Measurements from ENCODE around the gene AJAP1. TPM values are rescaled to one million over a fixed set of nuclear protein-coding genes. Genes with fewer than 3 reads are reported as not detected.

Gene AJAP1
- total RNA-seq, 3 donors from 2014 or later = 0.03 to 0.18 TPM; not detected in 1

DNA sequence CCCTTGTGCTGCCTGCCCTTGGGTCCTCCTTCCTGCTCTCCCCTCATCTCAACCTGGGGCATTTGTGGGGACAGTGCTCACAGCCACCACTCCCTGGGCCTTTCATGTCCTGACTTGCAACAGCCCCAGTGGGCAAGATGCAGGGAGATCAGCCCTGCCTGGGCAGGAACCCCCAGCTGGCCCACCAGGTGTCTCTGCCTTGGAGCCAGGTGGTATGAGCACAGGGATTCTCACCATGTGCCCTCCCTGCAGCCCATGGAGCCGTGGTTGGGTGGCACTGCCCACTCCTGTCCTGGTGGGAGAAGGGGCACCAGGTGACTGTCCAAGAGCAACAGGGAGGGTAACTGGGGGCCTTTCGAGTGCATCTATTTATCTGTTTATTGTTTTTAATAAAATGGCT is 100.4 kb downstream of the AJAP1 start:
- peaks cover 6% of the 10 kb centered on the region for H3K27me3 Mint-ChIP-seq (ENCODE audit: low read depth)
- H3K9me3 Mint-ChIP-seq = peaks cover 13% of the 10 kb centered on the region
- DNase-seq (no peak), ATAC-seq (no peak)
- no peak overlapping the region for H3K4me3 Mint-ChIP-seq
- no peaks in the 10 kb centered on the region for H3K36me3 Mint-ChIP-seq (ENCODE audit: insufficient read depth)
- H3K4me1 Mint-ChIP-seq (ENCODE audit: low read depth) = no peaks in the 10 kb centered on the region

DNA sequence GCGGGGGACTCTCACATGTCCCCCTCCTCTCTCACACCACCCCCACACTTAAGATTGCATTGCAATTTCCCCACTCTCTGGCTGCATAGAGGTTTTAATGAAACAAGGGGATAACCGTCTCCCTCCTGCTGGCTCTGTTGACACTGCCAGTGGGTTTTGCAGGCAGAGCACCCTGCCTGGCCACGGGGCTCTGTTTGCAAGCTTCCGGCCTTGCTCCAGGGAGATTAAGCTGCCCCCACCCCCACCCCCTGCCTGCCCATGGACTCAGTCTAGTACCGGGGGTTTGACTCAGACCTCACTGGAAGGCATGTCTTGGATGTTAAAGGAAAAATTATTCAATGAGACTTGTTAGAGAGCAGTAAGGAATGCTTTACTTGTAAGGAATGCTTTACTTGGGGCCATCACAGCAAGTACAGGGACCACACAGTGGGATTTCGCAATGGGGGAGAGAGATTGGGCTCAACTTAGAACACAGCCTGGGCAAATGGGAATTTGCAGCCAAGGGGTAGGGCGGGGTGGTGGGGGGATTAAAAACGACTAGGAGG is 101.0 kb downstream of the AJAP1 start:
- H3K27me3 Mint-ChIP-seq (ENCODE audit: low read depth) = peaks cover 6% of the 10 kb centered on the region
- no peaks in the 10 kb centered on the region for H3K4me1 Mint-ChIP-seq (ENCODE audit: low read depth)
- H3K9me3 Mint-ChIP-seq = peaks cover 13% of the 10 kb centered on the region
- H3K36me3 Mint-ChIP-seq (ENCODE audit: insufficient read depth) = no peaks in the 10 kb centered on the region
- no peak overlapping the region for H3K4me3 Mint-ChIP-seq
- ATAC-seq = no peak
- no peak for DNase-seq

DNA sequence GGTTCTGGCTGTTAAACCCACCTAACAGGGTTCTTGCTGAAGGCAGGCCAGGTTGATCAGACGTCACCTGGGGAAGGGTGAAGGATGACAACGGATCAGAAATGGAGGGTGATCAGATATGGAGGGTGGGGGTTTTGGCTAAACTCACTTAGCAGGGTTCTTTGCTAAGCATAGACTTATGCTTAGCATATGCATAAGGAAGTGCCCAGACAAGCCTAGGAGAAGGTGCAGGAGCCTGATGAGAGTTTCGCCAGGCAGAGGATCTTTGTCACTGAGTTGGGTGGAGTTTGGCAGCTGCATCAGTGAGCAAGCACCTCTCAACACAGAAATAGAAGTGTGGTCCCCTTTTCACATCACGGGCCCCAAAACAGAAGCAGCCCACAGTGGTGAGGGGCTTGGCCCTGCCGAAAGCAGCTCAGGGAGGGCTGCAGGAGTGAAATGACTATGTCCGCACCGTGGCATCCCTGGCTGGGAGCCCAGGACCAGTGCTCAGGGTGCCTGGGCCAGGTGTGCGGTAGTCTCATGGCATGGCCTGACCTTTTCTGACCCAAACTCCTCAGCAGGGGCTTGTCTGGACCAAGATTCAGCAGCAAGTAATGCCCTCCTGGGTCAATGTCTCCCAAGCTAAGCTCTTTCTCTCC is 101.6 kb downstream of the AJAP1 start:
- Mint-ChIP-seq H3K9me3 (peaks cover 13% of the 10 kb centered on the region), H3K36me3 (ENCODE audit: insufficient read depth) (no peaks in the 10 kb centered on the region), H3K4me3 (no peak overlapping the region), H3K27me3 (ENCODE audit: low read depth) (peaks cover 6% of the 10 kb centered on the region), H3K4me1 (ENCODE audit: low read depth) (no peaks in the 10 kb centered on the region)
- DNase-seq (no peak), ATAC-seq (no peak)

DNA sequence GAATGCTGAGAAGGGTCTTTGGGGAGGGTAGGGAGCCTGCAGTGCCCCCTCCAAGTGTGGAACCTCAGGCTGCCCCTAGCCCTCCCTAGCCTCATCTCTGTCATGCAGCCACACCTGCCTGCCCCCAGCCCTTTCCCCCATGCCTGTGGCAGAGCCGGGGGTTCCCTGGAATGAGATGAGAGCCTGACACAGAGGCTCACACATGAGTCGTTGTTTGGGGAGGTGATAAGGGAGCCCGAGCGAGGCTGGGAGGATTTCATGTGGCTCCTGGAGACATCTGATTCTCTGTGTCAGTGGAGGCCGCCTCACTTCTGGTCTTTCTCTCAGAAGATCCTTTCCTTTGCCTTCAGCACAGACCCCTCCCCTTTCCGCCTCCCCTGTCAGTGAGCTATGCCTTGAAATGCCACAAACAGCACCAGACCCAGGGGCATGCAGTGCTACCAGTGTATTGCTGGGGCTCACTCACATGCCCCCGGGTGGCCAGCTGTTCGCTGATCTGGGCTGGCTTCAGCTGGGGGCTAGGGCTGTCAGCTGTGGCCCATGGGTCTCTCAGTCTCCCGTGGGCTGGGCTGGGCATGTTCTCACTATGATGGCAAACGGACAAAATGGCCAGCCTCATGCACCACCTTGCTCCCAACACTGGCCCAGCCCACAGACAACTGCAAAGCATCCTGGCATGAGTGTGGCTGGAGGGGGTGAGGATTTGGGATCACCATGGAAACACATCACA is 102.6 kb downstream of the AJAP1 start:
- peaks cover 13% of the 10 kb centered on the region for H3K9me3 Mint-ChIP-seq
- DNase-seq (no peak), ATAC-seq (no peak)
- no peaks in the 10 kb centered on the region for H3K4me1 Mint-ChIP-seq (ENCODE audit: low read depth)
- no peak overlapping the region for H3K4me3 Mint-ChIP-seq
- H3K27me3 Mint-ChIP-seq (ENCODE audit: low read depth) = peaks cover 6% of the 10 kb centered on the region
- H3K36me3 Mint-ChIP-seq (ENCODE audit: insufficient read depth) = no peaks in the 10 kb centered on the region

DNA sequence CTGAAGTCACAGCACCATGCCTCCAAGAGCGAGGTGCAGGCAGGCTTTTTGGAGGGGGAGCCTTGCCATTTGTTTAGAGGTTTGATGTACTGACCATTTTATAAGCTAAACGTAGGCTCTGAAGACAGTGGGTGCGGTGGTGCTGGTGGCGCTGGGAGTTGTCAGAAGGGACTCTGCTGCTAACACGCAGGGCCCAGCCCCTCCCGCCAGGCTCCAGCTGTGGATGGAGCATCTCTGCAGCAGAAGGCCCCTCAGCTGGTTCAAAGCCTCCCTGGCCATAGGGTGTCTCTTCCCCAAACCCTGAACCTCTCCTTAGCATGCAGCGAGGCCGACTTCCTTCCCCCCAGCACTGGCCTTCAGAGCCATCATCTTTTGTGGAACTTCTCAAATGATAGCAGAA is 105.3 kb downstream of the AJAP1 start:
- H3K9me3 Mint-ChIP-seq = peaks cover 9% of the 10 kb centered on the region
- ATAC-seq = no peak
- peaks cover 5% of the 10 kb centered on the region for H3K27me3 Mint-ChIP-seq (ENCODE audit: low read depth)
- no peak overlapping the region for H3K4me3 Mint-ChIP-seq
- H3K36me3 Mint-ChIP-seq (ENCODE audit: insufficient read depth) = no peaks in the 10 kb centered on the region
- no peaks in the 10 kb centered on the region for H3K4me1 Mint-ChIP-seq (ENCODE audit: low read depth)
- no peak for DNase-seq

DNA sequence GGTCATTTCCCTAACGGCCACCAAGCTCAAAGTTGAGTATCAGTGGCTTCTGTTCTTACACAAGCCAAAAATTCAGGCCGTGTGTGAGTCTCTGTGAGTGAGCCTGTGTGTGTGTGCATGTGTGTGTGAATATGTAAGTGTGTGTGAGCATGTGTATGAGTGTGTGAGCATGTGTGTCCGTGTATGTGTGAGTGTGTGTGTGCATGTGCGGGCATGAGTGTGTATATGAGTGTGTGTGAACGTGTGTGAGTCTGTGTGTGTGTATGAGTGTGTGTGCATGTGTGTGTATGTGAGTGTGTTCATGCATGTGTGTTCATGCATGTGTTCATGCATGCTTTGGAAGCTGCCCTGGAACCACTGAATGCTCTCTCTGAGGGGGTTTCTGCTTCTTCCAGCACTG is 105.7 kb downstream of the AJAP1 start:
- no peaks in the 10 kb centered on the region for H3K4me1 Mint-ChIP-seq (ENCODE audit: low read depth)
- ATAC-seq (no peak), DNase-seq (no peak)
- no peak overlapping the region for H3K4me3 Mint-ChIP-seq
- H3K36me3 Mint-ChIP-seq (ENCODE audit: insufficient read depth) = no peaks in the 10 kb centered on the region
- H3K9me3 Mint-ChIP-seq = peaks cover 9% of the 10 kb centered on the region
- peaks cover 5% of the 10 kb centered on the region for H3K27me3 Mint-ChIP-seq (ENCODE audit: low read depth)

DNA sequence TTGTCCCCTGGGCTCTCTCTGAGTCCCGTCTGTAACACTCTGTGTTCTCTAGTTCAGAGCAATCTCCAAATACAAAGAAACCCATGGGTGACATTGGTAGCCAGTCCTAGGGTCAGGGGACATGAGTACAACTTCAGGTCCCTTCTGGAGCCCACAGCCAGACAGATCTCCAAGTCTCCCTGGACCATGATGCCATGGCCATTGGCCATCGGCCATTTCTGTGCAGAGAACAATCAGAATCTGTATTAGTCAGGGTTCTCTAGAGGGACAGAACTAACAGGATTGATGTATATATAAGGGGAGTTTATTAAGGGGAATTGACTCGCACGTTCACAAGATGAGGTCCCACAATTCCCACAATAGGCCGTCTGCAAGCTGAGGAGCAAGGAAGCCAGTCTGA is 106.9 kb downstream of the AJAP1 start:
- Mint-ChIP-seq H3K36me3 (ENCODE audit: insufficient read depth) (no peaks in the 10 kb centered on the region), H3K4me3 (no peak overlapping the region), H3K4me1 (ENCODE audit: low read depth) (no peaks in the 10 kb centered on the region), H3K9me3 (peaks cover 9% of the 10 kb centered on the region), H3K27me3 (ENCODE audit: low read depth) (peaks cover 6% of the 10 kb centered on the region)
- DNase-seq = no peak
- ATAC-seq = no peak

DNA sequence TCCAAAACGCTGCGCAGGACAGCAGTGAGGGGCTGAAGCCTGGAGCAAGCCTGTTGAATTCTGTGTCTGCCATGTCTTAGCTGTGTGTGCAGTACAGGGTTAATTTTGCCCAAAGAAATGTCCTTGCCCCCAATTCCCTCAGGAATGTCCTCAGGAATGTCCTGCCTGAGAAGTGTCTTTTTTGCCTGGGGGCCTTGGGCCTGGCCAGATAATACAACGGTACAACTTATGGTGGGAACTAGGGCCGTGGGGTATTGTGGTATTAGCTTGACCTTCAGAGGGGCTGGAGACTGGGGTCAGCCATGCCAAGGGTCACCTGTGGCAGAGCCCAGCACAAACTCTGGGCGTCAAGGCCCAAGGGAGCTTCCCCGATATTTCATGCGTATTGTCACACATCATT is 107.7 kb downstream of the AJAP1 start:
- ATAC-seq = no peak
- Mint-ChIP-seq H3K4me3 (no peak overlapping the region), H3K4me1 (ENCODE audit: low read depth) (no peaks in the 10 kb centered on the region), H3K36me3 (ENCODE audit: insufficient read depth) (no peaks in the 10 kb centered on the region), H3K9me3 (peaks cover 9% of the 10 kb centered on the region), H3K27me3 (ENCODE audit: low read depth) (peaks cover 6% of the 10 kb centered on the region)
- no peak for DNase-seq

DNA sequence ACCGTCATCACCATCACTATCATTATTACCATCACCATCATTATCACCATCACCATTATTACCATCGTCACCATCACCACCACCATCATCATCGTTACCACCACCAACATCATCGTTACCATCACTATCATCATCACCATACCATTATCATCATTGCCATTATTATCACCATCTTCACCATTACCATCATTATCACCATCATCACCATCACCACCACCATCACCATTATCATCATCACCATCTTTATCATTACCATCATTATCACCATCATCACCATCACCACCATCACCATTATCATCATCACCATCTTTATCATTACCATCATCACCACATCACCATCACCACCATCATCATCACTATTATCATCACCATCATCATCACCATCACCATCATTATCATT is 112.9 kb downstream of the AJAP1 start:
- no peak for DNase-seq
- Mint-ChIP-seq H3K36me3 (ENCODE audit: insufficient read depth) (no peaks in the 10 kb centered on the region), H3K4me3 (no peak overlapping the region), H3K9me3 (no peaks in the 10 kb centered on the region), H3K27me3 (ENCODE audit: low read depth) (peaks cover 5% of the 10 kb centered on the region), H3K4me1 (ENCODE audit: low read depth) (no peaks in the 10 kb centered on the region)
- no peak for ATAC-seq

DNA sequence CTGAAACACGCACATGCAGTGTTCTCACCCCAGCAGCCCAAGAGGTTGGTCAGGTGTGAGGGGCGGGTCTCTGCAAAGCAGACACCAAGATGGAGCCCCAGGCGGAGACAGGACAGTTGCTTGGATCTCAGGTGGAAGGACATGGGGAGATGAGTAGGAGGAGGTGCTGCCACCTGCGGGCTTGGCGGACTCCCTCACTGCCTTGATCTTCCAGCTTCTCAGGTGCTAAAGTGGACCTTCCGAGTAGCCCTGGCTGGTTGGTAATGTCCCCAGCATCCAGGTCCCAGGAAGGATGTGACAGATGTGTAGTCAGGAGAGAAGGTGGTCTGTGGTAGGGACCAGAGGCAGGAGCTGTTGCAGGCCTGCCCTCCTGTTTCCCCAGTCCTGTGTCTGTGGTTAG is 114.1 kb downstream of the AJAP1 start:
- no peaks in the 10 kb centered on the region for H3K4me1 Mint-ChIP-seq (ENCODE audit: low read depth)
- no peak for DNase-seq

DNA sequence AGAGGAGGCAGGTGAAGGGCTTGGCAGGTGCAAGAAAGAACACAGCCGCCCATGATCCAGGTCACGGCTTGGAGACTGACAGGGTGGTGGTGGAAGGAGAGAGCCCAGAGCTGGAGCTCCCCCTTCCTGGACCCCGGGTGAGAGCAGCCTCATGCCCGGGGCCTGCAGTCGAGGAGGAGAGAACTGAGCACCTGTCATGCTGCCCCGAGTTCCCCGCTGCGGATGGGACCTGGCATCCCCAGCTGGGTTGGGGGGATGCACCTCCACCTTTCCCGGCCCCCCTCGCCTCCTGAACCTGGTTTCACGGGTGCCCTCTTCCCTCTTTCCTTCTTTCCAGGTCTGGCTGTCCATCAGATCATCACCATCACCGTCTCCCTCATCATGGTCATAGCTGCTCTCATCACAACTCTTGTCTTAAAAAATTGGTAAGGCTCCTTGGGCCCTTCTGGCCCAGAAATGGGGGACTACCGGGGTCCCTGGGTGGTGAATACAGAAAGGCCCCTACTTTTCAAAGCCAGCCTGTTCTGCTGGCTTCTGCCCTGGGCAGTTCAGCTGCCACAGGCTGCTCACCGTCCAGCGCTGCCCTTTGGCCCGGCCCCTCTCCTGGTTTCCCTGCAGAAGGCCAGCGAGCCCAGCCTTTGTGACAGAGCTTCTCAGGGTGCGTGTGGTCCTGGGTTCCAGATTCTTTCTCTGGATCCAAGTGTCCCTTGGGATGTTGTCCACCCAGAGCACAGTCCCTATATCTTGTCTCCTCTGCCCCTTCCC is 115.3 kb downstream of the AJAP1 start:
- no peaks in the 10 kb centered on the region for H3K9me3 Mint-ChIP-seq
- H3K4me1 Mint-ChIP-seq (ENCODE audit: low read depth) = no peaks in the 10 kb centered on the region
- no peak for DNase-seq
- no peaks in the 10 kb centered on the region for H3K36me3 Mint-ChIP-seq (ENCODE audit: insufficient read depth)
- no peak overlapping the region for H3K4me3 Mint-ChIP-seq
- no peak for ATAC-seq
- H3K27me3 Mint-ChIP-seq (ENCODE audit: low read depth) = peaks cover 3% of the 10 kb centered on the region

More for the DNA sequence above, 114.1 kb downstream of the AJAP1 start:
- peaks cover 5% of the 10 kb centered on the region for H3K27me3 Mint-ChIP-seq (ENCODE audit: low read depth)
- H3K9me3 Mint-ChIP-seq = no peaks in the 10 kb centered on the region
- no peak overlapping the region for H3K4me3 Mint-ChIP-seq
- no peaks in the 10 kb centered on the region for H3K36me3 Mint-ChIP-seq (ENCODE audit: insufficient read depth)
- ATAC-seq = no peak

DNA sequence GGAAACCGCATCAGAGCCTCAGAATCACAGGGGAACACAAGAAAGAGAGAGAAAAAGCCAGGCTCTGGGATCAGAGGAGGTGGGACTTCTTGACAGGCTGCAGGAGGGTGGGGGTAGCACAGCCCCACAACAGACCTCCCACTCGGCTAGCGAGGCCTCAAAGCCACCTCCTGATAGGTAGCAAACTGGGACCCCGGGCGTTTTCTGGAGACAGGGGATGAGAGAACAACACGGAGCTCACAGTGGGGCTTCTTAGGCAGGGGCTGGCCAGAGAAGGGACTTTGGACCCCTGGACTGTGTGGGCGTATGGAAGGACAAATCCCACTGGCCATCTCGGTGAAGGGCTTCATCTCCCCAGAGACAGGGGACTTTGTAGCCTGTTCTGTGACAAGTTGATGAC is 116.3 kb downstream of the AJAP1 start:
- H3K27me3 Mint-ChIP-seq (ENCODE audit: low read depth) = no peaks in the 10 kb centered on the region
- no peaks in the 10 kb centered on the region for H3K4me1 Mint-ChIP-seq (ENCODE audit: low read depth)
- H3K4me3 Mint-ChIP-seq = no peak overlapping the region
- no peak for ATAC-seq
- H3K36me3 Mint-ChIP-seq (ENCODE audit: insufficient read depth) = no peaks in the 10 kb centered on the region
- DNase-seq = no peak
- H3K9me3 Mint-ChIP-seq = no peaks in the 10 kb centered on the region

DNA sequence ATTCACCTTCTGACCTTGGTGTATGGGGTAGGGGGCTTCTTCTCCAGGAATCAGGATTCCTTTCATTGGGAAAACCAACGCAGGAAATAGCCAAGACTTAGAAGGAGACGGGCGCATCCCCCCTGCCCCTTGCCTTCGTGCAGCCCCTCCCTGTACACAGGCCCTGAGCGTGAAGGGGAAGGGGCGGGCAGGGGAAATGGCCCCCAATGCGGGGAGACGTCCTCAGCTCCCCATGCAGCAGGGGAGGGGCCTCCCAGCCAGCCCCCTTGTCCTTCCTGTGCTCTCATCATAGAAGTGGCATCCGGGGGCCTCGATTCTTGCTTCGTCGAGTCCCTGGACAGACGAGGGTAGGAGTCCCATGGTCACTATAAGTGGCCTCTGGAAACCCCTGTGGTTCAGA is 116.9 kb downstream of the AJAP1 start:
- ATAC-seq (no peak), DNase-seq (no peak)
- Mint-ChIP-seq H3K9me3 (no peaks in the 10 kb centered on the region), H3K36me3 (ENCODE audit: insufficient read depth) (no peaks in the 10 kb centered on the region), H3K4me3 (no peak overlapping the region), H3K4me1 (ENCODE audit: low read depth) (no peaks in the 10 kb centered on the region), H3K27me3 (ENCODE audit: low read depth) (no peaks in the 10 kb centered on the region)

DNA sequence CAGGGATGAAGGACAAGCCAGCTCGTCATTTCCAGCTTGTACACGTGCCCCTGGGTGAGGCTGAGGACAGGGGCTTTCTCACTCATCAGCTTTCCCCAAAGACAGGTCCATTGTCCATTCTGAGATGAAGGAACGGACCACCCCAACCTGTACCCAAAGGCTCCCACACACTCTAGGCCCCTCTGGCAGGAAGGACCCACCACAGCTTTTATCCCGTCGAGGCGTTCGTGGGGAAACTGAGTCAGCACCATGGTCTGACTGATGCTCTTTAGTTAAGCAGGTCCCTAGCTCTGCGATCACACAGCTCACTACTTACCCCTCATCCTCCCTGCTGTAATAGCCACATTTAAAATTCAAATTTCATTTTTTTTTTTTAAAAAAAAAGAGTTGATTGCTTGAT is 117.3 kb downstream of the AJAP1 start:
- ATAC-seq (no peak), DNase-seq (no peak)
- Mint-ChIP-seq H3K36me3 (ENCODE audit: insufficient read depth) (no peaks in the 10 kb centered on the region), H3K4me3 (no peak overlapping the region), H3K9me3 (no peaks in the 10 kb centered on the region), H3K27me3 (ENCODE audit: low read depth) (no peaks in the 10 kb centered on the region), H3K4me1 (ENCODE audit: low read depth) (no peaks in the 10 kb centered on the region)
